GM23338 (cell line): Measurements from ENCODE around the gene IGF2.

Experiments
- CREB1 ChIP-seq: fragments of 250-450 bp; sonication (Bioruptor Pico); IDR thresholded peaks from 2 replicates; pipeline ENCODE4 v1.5.0; 2020; ENCODE audit warnings: low read depth, mild to moderate bottlenecking, moderate library complexity
- CTCF ChIP-seq, 2 experiments: fragments of 200-600 bp in 1 of 2; sonication (generic) in 1 of 2; conservative IDR thresholded peaks; 2 replicates each; pipeline versions ENCODE4 v1.5.1 to v1.6.1; 2016 to 2017; ENCODE audit warnings: antibody characterized with exemption in 2 of 2, low read depth in 2 of 2, mild to moderate bottlenecking in 2 of 2, moderate library complexity in 1 of 2
- ETS1 ChIP-seq: IDR thresholded peaks from 2 replicates; pipeline ENCODE4 v1.6.1; 2016; ENCODE audit warnings: antibody characterized with exemption
- EZH2 ChIP-seq: fragments of 200-600 bp; sonication (generic); IDR thresholded peaks from one replicate; pipeline ENCODE4 v1.8.0; 2017; ENCODE audit warnings: antibody characterized with exemption, mild to moderate bottlenecking, low read depth; ENCODE audit not compliant: unreplicated experiment
- EZH2phosphoT487 ChIP-seq: fragments of 200-600 bp; sonication (generic); IDR thresholded peaks from one replicate; pipeline ENCODE4 v1.8.1; 2018; ENCODE audit warnings: antibody characterized with exemption; ENCODE audit not compliant: unreplicated experiment
- JUNB ChIP-seq: IDR thresholded peaks from one replicate; pipeline ENCODE4 v1.6.1; 2016; ENCODE audit warnings: antibody characterized with exemption; ENCODE audit not compliant: unreplicated experiment
- POLR2AphosphoS5 ChIP-seq: IDR thresholded peaks from 2 replicates; pipeline ENCODE4 v1.6.1; 2016; ENCODE audit warnings: antibody characterized with exemption, low read depth
- REST ChIP-seq: IDR thresholded peaks from one replicate; pipeline ENCODE4 v1.6.1; 2018; ENCODE audit warnings: antibody characterized with exemption; ENCODE audit not compliant: unreplicated experiment
- STAT1 ChIP-seq: IDR thresholded peaks from one replicate; pipeline ENCODE4 v1.6.1; 2016; ENCODE audit warnings: antibody characterized with exemption; ENCODE audit not compliant: unreplicated experiment
- ZNF114 ChIP-seq: fragments of 250-450 bp; sonication (Bioruptor Pico); IDR thresholded peaks from 2 replicates; pipeline ENCODE4 v1.5.0; 2020; ENCODE audit warnings: mild to moderate bottlenecking, moderate library complexity
- ZNF331 ChIP-seq: fragments of 250-450 bp; sonication (Bioruptor Pico); IDR thresholded peaks from 2 replicates; pipeline ENCODE4 v1.5.0; 2020; ENCODE audit warnings: low read depth, mild to moderate bottlenecking, moderate library complexity

- TF ChIP-seq POLR2AphosphoS5 (no peak), CTCF (conservative IDR thresholded peaks at IDR 0.05; ENCODE audit: low read depth in 2 of 2) (no peak), EZH2 (peak; percentile 42), REST (no peak), EZH2phosphoT487 (no peak), ZNF331 (CRISPR knock-in tag) (no peak), CREB1 (CRISPR knock-in tag) (no peak), STAT1 (no peak), JUNB (no peak), ZNF114 (CRISPR knock-in tag) (no peak), ETS1 (no peak)
Observed at GRCh38 chr11:2137202-2138067, 1.8 kb downstream of the IGF2 start.
